ENCODE measurements around the gene PLXNB3. TPM values are rescaled to one million over a fixed set of nuclear protein-coding genes. Genes with fewer than 3 reads are reported as not detected.
"Not testable (repeated sequence)": the region's sequence is repeated elsewhere in the genome, so short reads cannot be mapped to it uniquely, and the experiment has no call there.

The PLXNB3 gene
- total RNA-seq, 1 experiment from 2014 or later = 1.6 TPM

DNA sequence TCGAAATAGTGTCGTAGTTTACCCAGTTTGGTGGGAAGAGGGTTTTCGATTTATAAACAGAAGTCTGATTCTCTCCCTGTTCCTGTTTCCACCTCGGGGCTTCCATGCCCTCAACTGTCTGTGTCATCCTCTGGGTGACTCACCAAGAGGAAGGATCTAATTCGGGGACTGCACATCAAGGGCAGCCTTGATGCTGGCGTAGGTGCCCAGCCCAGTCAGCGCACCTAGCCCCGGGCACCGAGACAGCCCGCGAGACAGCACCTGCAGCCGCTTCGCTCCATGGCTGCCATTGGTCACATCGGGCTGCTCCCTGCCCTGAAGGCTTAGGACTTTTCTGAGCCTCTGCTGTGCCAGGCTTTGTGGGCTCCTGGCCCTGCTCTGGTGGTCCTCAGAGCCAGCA, 31.6 kb upstream of the PLXNB3 start:
- DNase-seq (ENCODE audit: low spot score) = no peak

DNA sequence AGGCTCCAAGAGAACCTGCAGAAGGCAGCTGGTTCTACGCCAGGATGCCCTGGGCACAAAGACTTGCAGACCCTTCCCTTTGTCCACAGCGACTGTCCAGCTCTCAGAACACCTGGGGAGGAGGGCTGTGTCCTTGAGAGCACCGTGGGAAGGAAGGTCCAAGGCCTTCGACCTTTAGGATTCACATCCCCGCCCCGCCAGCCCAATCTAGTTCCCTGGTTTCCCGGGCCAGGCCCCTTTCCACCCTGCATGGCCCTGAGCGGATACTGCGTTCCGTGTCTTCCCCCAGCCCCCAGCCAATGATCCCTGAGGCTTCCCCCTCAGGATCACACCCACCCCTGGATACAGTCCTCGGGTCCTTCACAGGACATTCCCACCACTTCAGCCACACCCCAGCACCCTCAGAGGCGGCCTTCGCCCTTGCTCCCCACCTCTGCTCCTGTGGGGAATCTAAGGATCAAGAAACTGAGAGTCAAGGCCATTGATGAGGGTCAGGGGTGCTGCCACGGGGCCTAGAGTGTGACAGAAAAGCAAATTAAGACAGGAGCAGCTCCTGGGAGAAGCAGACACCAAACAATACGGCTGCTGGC, 30.3 kb upstream of the PLXNB3 start:
- DNase-seq (ENCODE audit: low spot score) = no peak

DNA sequence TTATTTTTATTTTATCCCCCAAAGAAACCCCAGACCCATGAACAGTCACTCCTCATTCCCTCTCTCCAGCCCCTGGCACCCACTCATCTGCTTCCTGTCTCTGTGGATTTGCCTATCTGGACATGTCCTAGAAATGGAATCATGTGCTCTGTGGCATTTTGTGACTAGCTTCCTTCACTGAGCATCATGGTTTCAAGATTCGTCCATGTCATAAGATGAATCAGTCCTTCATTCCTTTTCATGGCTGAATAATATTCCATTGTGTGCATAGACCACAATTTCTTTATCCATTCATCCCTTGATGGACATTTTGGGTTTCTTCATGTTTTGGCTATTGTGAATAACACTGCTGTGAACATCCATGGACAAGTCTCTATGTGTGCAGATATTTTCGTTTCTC, 29.2 kb upstream of the PLXNB3 start:
- DNase-seq (ENCODE audit: low spot score) = no peak

DNA sequence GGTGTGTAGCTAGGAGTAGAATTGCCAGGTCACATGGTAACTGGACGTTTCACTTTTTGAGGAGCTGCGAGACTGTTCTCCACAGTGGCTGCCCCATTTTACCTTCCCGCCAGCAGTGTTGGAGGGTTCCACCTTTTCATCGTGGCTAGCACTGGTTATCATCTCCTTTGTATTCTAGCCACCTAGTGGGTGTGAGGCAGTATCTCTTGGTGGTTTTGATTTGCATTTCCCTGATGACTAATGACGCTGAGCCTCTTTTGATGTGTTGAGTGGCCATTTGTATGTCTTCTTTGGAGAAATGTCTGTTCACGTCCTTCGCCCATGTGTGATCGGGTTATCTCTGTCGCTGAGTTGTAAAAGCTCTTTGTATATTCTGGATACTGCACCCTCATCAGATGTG, 28.8 kb upstream of the PLXNB3 start:
- DNase-seq (ENCODE audit: low spot score) = no peak

DNA sequence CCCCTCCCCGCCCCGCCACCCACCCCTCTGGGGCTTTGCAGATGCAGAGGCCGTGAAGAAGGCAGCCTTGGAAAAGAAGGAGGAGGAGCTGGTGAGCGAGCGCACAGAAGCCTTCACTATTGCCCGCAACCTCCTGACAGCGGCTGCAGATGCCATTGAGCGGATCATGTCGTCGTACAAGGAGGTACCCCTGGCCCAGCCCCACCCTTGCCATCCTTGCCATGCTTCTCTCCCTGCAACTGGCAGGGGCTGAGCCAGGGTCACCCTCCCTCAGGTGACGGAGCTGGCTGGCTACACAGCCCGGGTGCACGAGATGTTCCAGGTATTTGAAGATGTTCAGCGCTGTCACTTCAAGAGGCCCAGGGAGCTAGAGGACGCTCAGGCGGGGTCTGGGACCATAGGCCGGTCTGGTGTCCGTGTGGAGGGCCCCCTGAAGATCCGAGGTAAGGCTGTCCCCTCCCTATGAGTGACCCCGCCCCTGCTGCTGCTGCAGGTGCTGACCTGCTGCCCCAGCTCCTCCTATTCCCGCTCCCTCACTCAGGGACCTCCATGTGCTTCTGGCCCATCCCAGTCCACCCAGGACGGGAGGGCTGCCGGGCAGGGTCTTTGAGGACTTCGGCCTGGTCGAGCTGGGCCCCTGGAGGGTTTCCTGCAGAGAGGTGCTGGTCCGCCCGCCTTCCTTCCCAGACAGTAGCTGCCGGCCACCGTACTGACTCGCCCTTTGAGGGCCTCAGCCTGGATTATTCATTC, 27.8 kb upstream of the PLXNB3 start:
- no peak for DNase-seq (ENCODE audit: low spot score)

DNA sequence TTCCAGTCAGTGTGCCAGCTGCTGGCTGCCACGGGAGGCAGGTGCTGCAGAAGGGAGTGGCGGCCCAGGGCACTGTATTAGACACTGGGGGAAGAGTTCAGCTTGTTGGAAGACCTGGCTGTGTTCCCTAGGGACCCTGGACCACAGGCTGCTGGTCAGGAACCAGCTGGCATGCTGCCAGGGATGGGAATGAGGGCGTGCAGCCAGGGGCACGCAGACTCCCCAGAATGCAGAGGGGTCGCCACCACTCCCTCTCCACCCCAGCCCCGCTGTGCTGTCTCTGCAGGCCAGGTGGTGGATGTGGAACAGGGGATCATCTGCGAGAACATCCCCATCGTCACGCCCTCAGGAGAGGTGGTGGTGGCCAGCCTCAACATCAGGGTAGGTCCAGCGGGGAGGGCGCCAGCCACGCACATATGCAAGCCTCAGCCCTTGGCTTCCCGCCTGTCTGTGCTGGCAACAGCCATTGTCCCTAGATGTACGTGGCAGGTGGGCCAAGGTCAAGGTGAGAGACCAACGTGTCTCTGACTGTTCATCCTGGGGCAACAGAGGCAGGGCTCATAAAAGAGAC, 27.1 kb upstream of the PLXNB3 start:
- no peak for DNase-seq (ENCODE audit: low spot score)

DNA sequence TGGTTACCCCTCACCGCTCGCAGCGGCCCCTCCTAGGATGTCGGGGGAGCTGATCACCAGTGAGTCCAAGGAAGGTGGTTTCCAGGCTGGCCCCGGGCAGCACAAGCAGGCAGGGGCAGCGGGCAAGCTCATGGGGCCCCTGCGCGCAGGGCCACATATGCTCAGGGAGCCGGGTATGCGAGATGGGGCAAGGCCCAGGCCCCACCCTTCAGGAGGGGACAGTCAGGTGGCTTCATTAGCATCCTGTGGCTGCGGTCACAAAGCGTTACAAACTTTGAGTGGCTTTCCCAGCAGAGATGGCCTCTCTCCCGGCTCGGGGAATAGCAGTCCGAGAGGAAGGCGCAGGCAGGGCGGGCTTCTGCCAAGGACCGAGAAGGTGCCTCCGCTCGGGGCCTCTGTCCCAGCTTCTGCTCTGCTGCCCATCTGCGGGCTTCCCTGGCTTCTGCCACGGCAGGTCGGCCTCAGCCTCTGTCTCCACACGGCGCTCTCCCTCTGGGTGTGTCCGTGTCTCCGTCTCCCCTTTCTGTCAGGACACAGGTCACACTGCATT, 25.9 kb upstream of the PLXNB3 start:
- no peak for DNase-seq (ENCODE audit: low spot score)

DNA sequence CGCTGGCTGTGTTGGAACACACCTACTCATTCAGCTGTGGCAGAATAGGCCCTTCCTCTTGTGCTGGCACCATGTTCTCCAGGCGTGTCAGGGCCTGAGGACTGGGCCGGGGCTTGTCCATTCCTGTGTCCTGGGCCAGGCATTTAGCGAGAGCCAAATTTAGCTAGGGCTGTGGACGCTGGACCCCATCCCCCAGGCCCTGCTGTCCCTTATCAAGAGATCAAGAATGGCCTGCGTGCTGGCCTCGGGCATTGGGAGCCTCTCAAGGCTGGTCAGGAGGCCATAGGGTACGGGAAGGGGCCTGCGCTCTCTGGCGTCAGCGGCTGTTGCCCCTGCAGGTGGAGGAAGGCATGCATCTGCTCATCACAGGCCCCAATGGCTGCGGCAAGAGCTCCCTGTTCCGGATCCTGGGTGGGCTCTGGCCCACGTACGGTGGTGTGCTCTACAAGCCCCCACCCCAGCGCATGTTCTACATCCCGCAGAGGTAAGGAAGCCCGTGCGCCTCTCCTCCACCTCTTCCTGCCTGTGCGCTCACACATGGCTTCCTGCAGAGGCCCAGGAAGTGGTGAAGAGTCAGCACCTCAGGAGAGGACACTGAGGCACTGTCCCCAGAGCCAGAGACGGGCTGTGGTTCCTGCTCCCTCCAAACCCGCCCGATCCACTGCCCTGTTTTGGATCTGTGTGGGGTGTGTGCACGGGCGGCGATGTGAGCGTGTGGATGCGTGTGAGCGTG, 24.1 kb upstream of the PLXNB3 start:
- no peak for DNase-seq (ENCODE audit: low spot score)

DNA sequence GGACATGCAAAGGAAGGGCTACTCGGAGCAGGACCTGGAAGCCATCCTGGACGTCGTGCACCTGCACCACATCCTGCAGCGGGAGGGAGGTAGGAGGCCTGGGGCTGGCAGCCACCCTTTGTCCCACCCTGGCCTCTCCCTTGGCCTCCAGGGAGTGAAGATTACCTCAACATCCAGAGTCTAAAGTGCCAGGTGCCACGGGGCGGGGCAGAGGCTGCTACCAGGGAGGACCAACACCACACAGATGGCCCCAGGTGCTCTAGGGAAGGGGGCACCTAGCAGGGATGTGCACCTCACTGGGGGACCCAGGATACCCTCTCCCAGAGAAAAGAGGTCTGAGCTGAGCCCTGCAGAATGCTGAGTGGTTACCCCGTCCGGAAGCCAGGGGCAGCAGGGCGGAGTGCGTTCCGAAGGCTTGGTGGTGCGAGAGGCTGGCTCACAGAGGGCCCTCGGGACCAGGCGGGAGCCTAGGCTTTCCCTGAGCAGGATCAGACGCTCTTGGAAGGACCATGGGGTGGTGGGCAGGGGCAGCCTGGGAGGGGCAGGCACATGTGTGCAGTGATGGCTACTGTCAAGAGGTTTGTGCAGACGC, 23.3 kb upstream of the PLXNB3 start:
- DNase-seq (ENCODE audit: low spot score) = no peak

DNA sequence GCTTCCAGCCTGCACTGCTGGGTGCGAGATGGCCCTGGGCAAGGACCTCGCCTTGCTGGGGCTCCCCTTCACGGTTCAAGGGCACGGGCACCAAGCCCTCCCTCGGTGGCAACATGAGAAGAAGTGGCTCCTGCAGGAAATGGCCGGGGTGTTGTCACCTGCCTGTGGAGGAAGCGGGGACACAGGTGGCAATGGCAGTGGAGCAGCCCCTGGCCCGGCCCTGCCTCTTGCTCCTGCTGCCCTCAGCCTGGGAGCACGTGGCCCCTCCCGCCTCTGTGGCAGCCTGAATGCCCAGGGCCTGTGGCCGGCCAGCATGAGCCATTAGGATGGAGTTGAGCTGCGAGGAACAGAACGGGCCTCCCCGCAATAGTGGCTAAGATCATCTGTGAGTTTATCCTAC, 22.6 kb upstream of the PLXNB3 start:
- DNase-seq (ENCODE audit: low spot score) = no peak

DNA sequence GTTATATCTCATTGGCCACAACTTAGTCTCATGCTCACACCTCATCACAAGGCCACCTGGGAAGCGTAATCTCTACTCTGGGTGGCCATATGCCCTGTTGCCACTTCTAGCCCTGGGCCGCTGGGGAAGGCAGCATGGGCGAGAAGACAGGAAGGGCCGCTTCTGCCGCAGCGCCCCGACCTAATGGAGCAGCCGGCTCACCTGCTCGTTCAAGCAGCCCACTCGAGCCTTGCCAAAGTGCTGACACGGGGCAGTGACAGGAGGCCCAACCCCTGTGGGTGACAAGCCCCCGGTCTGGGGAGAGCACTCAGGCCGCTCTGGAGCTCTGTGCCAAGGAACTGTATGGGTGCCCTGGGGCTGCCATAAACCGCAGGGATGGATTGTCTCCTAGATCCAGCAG, 21.9 kb upstream of the PLXNB3 start:
- DNase-seq (ENCODE audit: low spot score) = not testable (repeated sequence)

DNA sequence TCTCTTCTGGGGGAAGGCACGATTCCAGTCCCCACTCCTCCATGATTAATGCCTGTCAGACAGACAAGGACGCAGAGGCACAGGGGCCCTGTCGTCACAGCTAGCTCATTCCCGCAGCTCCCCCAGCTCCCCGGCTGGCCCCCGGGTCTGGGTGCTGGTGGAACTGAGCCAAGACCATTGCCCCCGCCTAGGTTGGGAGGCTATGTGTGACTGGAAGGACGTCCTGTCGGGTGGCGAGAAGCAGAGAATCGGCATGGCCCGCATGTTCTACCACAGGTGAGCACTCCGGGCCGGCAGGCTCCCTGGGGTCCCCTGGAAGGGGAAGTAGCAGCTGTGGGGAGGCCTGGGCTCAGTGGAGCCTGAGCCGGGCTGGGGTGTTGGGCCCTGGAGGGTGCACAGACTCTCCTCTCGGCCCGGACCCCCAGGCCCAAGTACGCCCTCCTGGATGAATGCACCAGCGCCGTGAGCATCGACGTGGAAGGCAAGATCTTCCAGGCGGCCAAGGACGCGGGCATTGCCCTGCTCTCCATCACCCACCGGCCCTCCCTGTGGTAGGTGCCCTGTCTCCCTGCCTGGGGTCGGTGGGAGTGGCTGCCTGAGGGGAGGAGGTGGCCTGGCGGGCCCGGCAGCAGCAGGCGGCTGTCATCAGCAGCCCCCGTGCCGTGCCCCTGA, 21.1 kb upstream of the PLXNB3 start:
- DNase-seq (ENCODE audit: low spot score) = not testable (repeated sequence)

DNA sequence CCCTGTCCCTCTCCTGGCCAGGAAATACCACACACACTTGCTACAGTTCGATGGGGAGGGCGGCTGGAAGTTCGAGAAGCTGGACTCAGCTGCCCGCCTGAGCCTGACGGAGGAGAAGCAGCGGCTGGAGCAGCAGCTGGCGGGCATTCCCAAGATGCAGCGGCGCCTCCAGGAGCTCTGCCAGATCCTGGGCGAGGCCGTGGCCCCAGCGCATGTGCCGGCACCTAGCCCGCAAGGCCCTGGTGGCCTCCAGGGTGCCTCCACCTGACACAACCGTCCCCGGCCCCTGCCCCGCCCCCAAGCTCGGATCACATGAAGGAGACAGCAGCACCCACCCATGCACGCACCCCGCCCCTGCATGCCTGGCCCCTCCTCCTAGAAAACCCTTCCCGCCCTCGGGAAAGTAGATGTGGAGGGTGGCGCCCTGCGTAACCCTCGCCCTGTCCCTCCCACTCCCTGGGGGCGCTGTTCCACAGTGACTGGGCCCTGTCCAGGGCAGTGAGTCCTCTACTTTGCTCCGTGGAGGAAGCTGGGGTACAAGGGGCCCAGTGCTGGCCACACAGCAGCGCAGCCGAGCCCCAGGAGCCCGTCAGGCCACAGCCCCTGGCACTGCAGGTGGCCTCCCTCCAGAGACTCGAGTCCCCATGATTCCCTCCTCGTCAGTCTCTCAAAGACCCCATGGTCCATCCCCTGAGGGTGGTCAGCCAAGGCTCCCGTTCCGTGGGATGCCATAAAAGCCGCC, 20.4 kb upstream of the PLXNB3 start:
- not testable (repeated sequence) for DNase-seq (ENCODE audit: low spot score)

DNA sequence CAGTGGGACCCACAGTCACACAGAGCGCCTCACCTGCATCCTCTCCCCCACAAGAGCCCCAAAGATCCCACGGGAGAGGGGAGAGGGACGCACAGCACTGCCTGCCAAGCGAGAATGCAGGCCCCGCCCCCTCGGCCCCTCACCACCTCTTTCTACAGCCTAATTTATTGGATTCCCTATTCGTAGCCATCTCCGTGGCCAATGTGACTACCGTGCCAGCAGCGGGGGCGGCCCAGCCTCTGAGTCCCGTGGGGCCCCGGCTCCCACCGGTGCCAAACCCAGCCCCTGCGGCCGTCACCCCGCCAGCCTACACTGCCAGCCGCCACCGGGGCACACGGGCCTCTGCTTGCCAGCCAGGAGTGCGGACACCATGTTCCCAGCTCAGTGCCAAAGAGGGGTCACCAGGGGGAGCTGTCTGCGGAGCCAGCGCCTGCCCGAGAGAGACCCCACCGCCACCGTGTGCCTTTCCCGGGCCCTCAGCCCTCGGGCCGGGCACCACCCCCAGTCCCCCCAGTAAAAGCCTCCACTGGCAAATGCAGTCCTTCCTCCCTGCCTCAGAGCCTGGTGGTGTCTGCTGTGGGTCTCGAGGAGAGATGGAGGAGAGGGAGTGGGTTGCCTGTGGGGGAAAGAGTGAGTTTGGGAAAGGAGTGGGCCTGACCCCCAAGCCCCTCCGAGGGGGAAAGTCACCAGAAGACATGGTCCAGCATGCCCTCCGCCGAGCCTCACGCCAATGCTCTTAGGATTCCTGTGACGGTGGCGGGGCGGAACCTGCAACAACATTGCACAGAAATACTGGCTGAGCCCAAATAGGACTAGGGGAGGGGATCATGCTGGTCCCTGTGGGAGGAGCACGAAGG, 19.6 kb upstream of the PLXNB3 start:
- no peak for DNase-seq (ENCODE audit: low spot score)

DNA sequence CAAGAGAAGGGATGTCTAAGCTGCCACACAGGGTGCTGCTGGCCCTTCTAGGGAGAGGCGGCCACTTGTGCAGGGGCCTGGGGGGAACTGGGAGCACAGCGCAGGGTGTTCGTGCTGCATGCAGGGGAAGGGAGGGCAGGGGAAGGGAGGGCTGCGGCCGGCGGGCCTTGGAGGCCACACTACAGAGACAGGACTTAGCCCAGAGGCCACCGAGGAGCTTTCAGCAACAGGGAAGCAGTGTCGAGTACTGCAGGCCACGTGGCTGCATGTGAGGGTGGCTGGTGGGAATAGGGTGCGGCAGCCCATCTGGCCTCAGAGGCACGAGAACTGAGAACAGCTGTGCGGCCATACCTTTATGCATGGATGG, 19.0 kb upstream of the PLXNB3 start:
- DNase-seq (ENCODE audit: low spot score) = not testable (repeated sequence)

DNA sequence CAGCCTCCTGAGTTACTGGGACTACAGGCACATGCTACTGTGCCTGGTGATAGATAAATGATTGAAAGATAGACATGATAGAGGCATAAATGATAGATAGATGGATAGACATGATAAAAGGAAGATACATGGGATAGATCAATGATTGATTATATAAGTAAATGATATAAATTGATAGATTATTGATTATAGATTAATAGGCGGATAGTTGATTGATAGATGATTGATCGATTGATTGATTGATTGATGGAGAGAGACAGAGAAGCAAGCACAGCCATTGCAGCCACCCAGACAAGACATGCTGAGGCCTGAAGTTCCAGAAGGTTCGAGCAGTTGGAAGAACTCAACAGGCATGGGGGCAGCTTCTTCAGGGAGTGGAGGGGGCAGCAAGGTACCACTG, 17.7 kb upstream of the PLXNB3 start:
- no peak for DNase-seq (ENCODE audit: low spot score)

DNA sequence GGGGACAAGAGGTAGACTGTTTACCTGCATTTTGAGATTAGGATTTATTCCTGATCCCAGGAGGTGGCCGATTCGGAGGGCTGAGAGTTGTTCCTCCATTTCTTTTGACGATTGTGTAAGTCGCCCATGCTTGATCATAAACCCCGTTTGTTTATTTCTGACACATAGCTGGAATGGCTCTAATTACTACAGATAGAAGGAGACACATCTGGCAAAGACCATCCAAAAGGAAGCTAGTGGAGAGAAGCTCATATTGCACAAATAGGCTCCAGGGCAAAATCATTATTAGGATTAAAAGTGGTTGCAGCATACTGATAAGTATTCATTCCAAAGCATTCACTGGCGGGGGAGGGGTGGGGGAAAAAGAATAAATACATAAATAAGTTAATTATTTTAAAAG, 17.1 kb upstream of the PLXNB3 start:
- DNase-seq (ENCODE audit: low spot score) = not testable (repeated sequence)

DNA sequence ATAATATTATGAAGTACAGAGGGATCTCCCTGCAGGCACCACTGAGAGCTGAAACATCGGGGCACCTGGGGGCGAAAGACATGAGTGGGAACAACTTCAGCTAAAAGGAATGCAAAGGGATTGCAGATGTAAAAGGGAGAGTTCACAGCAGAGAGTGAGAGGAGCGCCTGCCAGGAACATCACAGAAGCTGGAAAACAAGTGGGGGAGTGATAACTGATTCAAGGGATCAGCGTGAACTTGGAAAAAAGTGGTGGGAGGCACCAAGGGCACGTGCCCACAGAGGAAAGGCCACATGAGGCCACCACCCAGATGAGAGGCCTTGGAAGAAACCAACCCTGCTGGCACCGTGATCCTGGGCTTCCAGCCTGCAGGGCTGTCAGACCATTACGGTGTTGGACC, 15.0 kb upstream of the PLXNB3 start:
- DNase-seq (ENCODE audit: low spot score) = not testable (repeated sequence)

DNA sequence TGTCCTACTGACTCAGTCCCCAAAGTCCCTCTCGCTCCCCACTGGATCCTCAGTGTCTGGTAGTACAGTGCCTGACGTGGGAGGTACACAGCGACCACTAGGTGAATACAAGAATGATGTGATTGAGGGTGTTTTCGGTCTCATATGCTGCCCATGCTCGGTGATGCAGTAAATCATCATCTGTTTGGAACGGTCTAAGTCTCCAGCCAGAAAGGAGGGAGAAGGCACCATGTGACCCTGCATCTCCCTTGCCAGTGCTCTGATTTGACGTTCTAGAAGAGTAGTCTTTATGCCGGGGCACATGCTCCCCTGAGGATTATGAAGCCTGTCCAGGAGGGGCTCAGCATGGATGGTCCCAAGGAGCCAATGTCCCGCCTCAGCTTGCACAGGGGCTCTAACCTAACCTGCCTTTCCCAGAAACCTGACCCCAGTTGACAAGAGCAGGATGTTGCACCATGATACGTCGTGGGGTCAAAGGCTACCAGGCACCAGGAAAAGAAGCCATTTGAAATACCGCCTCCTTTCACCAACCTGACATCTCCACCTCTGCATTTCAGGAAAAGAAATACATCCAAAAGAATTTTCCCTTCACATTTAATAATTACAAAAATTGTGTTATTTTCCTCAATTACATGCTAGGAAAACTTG, 13.8 kb upstream of the PLXNB3 start:
- no peak for DNase-seq (ENCODE audit: low spot score)
